Measurements from ENCODE around the gene CASKIN1. TPM values are rescaled to one million over a fixed set of nuclear protein-coding genes. Genes with fewer than 3 reads are reported as not detected.

The CASKIN1 gene
- total and polyA plus RNA-seq, 4 donors, result 10.4 to 86.2 (median 56.2) TPM

DNA sequence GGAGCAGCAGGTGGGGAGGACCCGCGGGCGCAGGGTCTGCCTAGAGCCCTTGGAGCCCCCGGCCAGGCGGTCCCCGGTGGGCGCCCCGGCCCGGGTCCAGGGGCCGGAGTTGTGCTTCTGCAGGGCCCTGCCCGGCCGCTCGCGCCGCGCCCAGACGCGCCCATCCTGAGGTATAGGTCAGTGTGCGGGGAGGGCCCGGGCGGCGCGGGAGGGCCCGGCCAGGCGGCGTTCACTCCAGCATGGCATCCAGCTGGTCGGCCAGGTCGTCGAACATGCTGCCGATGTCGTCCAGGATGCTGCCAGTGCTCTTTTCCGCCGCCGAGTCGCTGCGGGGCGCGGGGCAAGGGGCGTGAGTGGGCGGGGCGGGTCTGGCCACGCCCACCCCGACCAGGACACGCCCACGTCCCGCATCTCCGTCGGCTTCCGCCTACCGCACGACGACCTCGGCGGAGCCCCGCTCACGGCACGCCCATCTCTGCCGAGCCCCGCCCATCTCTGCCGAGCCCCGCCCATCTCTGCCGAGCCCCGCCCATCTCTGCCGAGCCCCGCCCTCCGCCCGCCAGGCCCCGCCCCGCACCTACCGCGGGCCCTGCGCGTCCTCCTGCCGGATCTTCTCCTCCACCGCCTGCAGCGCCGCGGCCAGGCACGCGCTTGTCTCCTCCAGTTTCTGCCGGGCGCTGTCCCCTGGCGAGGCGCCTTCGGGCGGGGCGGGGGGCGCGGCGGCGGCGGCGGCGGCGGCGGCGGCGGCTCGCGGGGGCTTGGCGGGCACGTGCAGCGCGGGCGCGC is 17.9 kb downstream of the CASKIN1 start:
- DNase-seq (ENCODE audit: low read depth in 4 of 6, low spot score in 6 of 6), result peak in 2 of 6 donors; percentile 59 to 70
- no peaks in the 10 kb centered on the region for H3K9me3 ChIP-seq (ENCODE audit: control insufficient read depth, insufficient read depth, low read length)
- no peaks in the 10 kb centered on the region for H3K27me3 ChIP-seq (ENCODE audit: control insufficient read depth, insufficient read depth, low read length)
- H3K27ac ChIP-seq (ENCODE audit: low read depth, low read length), result no peak overlapping the region
- no peaks in the 10 kb centered on the region for H3K4me1 ChIP-seq (ENCODE audit: control insufficient read depth, insufficient read depth, low read length)
- WGBS (ENCODE audit: insufficient coverage), result 19% methylated on average over 104 of the region's 106 CpGs
- no peak overlapping the region for H3K4me3 ChIP-seq (ENCODE audit: low read depth, low read length)
- peaks cover 94% of the 10 kb centered on the region for H3K36me3 ChIP-seq (ENCODE audit: control insufficient read depth, insufficient read depth, low read length)

DNA sequence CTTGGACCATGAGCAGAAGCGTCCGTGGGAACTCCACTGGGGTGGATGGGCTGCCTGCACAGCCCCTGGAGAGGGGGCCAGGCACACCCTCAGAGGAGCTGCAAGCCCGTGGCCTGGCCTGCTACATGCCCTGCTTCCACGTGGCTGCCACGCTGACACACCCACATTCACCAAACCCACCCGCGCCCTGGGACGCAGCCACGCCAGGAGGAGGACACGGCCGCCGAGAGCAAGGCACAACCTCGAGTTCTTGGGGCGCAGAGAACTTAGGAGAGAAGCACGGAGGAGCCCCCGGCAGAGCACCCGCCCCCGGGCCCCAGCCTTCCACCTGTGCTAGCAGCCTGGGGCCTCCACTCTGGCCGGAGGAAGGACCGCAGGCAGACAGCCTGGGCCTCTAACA is 18.8 kb downstream of the CASKIN1 start:
- H3K9me3 ChIP-seq (ENCODE audit: control insufficient read depth, insufficient read depth, low read length), result no peaks in the 10 kb centered on the region
- DNase-seq (ENCODE audit: low read depth in 4 of 6, low spot score in 6 of 6), result no peak
- no peak overlapping the region for H3K27ac ChIP-seq (ENCODE audit: low read depth, low read length)
- no peaks in the 10 kb centered on the region for H3K27me3 ChIP-seq (ENCODE audit: control insufficient read depth, insufficient read depth, low read length)
- H3K4me3 ChIP-seq (ENCODE audit: low read depth, low read length), result no peak overlapping the region
- no peaks in the 10 kb centered on the region for H3K4me1 ChIP-seq (ENCODE audit: control insufficient read depth, insufficient read depth, low read length)
- WGBS (ENCODE audit: insufficient coverage), result 95% methylated on average over 18 of the region's 20 CpGs
- peaks cover 94% of the 10 kb centered on the region for H3K36me3 ChIP-seq (ENCODE audit: control insufficient read depth, insufficient read depth, low read length)

DNA sequence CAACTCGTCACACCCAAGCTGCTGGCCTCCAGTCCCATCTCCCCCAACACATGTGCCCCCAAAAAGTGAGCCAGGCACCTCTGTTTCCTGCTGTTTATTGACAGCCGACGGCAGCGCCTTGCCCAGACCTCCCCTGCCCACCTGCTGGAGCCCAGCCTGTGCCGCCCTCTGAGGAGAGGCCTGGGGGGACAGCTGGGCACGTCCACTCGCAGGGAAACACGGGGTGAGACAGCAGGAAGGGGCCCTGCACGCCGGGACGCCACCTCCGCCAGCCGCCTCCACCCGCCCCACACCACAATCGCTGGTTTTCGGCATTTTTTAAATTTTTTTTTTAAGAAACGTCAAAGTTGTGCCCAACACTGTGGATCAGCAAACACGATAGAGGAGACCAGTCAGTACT is 19.3 kb downstream of the CASKIN1 start:
- Histone ChIP-seq H3K4me3 (ENCODE audit: low read depth, low read length) (no peak overlapping the region), H3K4me1 (ENCODE audit: control insufficient read depth, insufficient read depth, low read length) (no peaks in the 10 kb centered on the region), H3K27me3 (ENCODE audit: control insufficient read depth, insufficient read depth, low read length) (no peaks in the 10 kb centered on the region), H3K36me3 (ENCODE audit: control insufficient read depth, insufficient read depth, low read length) (peaks cover 94% of the 10 kb centered on the region), H3K27ac (ENCODE audit: low read depth, low read length) (no peak overlapping the region), H3K9me3 (ENCODE audit: control insufficient read depth, insufficient read depth, low read length) (no peaks in the 10 kb centered on the region)
- no peak for DNase-seq (ENCODE audit: low read depth in 4 of 6, low spot score in 6 of 6)
- WGBS (ENCODE audit: insufficient coverage), result 85% methylated on average over 13 of the region's 18 CpGs

DNA sequence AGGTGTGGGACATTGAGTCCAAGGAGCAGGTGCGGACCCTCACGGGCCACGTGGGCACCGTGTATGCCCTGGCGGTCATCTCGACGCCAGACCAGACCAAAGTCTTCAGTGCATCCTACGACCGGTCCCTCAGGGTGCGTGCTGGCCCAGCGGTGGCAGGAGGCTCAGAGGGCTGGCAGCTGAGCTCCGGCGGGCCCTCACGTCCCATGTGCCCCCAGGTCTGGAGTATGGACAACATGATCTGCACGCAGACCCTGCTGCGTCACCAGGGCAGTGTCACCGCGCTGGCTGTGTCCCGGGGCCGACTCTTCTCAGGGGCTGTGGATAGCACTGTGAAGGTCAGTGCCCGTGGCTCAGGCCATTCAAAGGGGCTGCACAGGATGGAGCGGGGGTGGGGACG is 20.4 kb downstream of the CASKIN1 start:
- no peak for DNase-seq (ENCODE audit: low read depth in 4 of 6, low spot score in 6 of 6)
- Histone ChIP-seq H3K27me3 (ENCODE audit: control insufficient read depth, insufficient read depth, low read length) (no peaks in the 10 kb centered on the region), H3K9me3 (ENCODE audit: control insufficient read depth, insufficient read depth, low read length) (no peaks in the 10 kb centered on the region), H3K36me3 (ENCODE audit: control insufficient read depth, insufficient read depth, low read length) (peaks cover 94% of the 10 kb centered on the region), H3K27ac (ENCODE audit: low read depth, low read length) (no peak overlapping the region), H3K4me1 (ENCODE audit: control insufficient read depth, insufficient read depth, low read length) (no peaks in the 10 kb centered on the region), H3K4me3 (ENCODE audit: low read depth, low read length) (no peak overlapping the region)
- 91% methylated on average over 23 of the region's 23 CpGs for WGBS (ENCODE audit: insufficient coverage)

DNA sequence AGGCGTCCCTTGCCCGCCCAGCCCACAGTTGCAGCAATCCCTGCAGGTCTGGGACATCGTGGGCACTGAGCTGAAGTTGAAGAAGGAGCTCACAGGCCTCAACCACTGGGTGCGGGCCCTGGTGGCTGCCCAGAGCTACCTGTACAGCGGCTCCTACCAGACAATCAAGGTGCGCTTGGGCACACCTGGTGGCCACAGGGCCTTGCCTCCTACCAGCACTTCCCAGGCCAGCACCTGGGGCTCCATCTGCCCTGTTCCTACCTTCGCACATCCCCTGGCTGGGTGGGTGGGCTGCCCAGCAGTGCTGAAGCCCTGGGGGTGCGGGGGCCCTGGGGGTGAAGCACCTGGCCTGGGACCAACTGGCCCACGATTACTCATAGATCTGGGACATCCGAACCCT is 21.0 kb downstream of the CASKIN1 start:
- Histone ChIP-seq H3K9me3 (ENCODE audit: control insufficient read depth, insufficient read depth, low read length) (no peaks in the 10 kb centered on the region), H3K27me3 (ENCODE audit: control insufficient read depth, insufficient read depth, low read length) (no peaks in the 10 kb centered on the region), H3K27ac (ENCODE audit: low read depth, low read length) (no peak overlapping the region), H3K36me3 (ENCODE audit: control insufficient read depth, insufficient read depth, low read length) (peaks cover 94% of the 10 kb centered on the region), H3K4me1 (ENCODE audit: control insufficient read depth, insufficient read depth, low read length) (no peaks in the 10 kb centered on the region), H3K4me3 (ENCODE audit: low read depth, low read length) (no peak overlapping the region)
- 97% methylated on average over 10 of the region's 10 CpGs for WGBS (ENCODE audit: insufficient coverage)
- DNase-seq (ENCODE audit: low read depth in 4 of 6, low spot score in 6 of 6), result no peak

DNA sequence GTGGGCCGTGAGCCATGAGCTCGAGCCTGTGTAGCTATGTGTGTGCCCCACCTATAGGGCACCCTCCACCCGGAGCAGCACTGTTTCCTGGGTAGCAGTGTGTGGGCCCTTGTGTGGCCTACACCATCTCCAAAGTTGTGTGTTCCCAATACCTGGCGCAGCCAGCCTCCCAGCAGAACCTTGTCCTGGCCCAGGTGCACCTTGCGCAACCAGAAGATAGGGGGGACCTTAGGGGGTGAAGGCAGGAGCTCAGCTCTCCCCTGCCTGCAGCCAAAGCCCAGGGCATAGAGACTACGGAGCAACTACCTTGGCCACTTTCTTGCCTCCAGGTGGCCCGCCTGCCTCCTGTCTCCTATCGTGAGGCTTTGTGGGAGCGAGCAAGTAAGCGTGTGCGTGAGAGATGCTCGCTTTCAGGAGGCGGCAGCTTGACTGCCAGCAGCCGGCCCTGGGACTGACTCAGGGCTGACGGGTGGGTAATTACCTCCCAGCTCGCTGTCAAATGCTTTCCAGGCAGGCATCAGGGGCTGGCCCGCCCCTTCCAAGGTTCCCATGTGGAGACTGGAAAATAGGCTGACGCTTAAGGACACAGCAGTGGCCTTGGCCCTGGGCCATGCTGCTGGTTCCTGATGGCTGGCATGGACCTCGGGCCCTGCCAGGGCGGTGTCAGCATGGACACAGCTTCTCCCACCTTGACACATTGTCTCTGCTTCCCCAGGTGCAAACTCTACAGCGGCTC is 21.8 kb downstream of the CASKIN1 start:
- peaks cover 4% of the 10 kb centered on the region for H3K4me1 ChIP-seq (ENCODE audit: control insufficient read depth, insufficient read depth, low read length)
- H3K4me3 ChIP-seq (ENCODE audit: low read depth, low read length), result no peak overlapping the region
- no peaks in the 10 kb centered on the region for H3K9me3 ChIP-seq (ENCODE audit: control insufficient read depth, insufficient read depth, low read length)
- H3K27ac ChIP-seq (ENCODE audit: low read depth, low read length), result no peak overlapping the region
- 78% methylated on average over 21 of the region's 21 CpGs for WGBS (ENCODE audit: insufficient coverage)
- peaks cover 94% of the 10 kb centered on the region for H3K36me3 ChIP-seq (ENCODE audit: control insufficient read depth, insufficient read depth, low read length)
- no peaks in the 10 kb centered on the region for H3K27me3 ChIP-seq (ENCODE audit: control insufficient read depth, insufficient read depth, low read length)
- no peak for DNase-seq (ENCODE audit: low read depth in 4 of 6, low spot score in 6 of 6)

DNA sequence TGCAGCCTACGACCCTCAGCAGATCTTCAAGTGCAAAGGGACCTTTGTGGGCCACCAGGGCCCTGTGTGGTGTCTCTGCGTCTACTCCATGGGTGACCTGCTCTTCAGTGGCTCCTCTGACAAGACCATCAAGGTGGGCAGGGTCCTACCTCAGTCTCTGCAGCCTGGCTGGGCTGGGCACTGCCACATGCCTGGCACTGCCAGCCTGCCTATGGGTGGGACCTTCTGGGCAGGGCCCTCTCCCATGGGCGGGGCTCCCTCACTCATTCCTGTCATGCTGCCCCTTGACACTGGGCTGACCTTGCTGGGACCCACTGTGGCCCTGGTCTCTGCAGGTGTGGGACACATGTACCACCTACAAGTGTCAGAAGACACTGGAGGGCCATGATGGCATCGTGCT is 22.5 kb downstream of the CASKIN1 start:
- WGBS (ENCODE audit: insufficient coverage), result 96% methylated on average over 4 of the region's 4 CpGs
- Histone ChIP-seq H3K27me3 (ENCODE audit: control insufficient read depth, insufficient read depth, low read length) (no peaks in the 10 kb centered on the region), H3K27ac (ENCODE audit: low read depth, low read length) (no peak overlapping the region), H3K4me3 (ENCODE audit: low read depth, low read length) (no peak overlapping the region), H3K36me3 (ENCODE audit: control insufficient read depth, insufficient read depth, low read length) (peaks cover 96% of the 10 kb centered on the region), H3K9me3 (ENCODE audit: control insufficient read depth, insufficient read depth, low read length) (no peaks in the 10 kb centered on the region), H3K4me1 (ENCODE audit: control insufficient read depth, insufficient read depth, low read length) (peaks cover 8% of the 10 kb centered on the region)
- DNase-seq (ENCODE audit: low read depth in 4 of 6, low spot score in 6 of 6), result no peak

DNA sequence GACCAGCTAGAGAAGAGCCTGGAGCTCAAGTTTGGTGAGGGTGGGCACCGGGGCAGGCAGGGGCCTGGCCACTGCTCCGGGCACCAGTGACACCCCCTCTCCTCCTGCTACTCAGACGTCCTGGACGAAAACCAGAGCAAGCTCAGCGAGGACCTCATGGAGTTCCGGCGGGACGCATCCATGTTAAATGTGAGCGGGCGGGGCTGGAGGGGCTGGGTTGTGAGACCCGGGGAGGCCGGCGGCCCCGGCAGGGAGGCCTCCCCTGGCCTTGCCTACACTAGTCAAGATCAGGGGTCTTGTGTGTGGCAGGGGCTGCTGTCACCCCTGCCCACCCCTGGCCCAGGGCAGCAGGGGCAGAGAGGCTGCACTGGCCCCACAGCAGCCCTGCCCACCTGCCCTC is 23.0 kb downstream of the CASKIN1 start:
- no peak overlapping the region for H3K27ac ChIP-seq (ENCODE audit: low read depth, low read length)
- 88% methylated on average over 10 of the region's 14 CpGs for WGBS (ENCODE audit: insufficient coverage)

DNA sequence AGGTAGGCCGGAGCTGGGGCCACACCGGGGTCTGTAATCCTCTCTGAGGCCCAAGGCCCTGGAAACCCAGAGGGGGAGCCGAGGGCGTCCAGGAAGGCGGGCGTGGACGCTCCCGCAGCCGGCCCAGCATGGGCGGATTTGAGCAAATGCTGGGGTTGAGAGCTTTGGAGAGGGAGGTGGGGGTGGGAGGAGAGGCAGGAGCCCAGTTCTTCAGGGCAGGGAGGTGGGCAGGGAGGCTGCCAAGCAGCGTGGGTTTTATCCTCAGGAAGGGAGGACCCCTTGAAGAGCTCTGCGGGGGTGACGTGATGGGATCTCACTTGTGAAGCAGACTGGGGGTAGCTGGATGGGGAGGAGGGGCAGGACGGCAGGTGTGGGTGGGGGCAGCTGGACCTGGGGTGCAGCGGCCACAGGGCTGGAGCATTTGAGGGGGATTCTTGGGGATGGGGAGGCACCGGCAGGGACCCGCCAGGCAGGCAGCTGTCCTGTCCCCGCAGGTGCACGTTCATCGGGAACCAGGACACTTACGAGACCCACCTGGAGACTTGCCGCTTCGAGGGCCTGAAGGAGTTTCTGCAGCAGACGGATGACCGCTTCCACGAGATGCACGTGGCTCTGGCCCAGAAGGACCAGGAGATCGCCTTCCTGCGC is 23.6 kb downstream of the CASKIN1 start:
- Histone ChIP-seq H3K4me3 (ENCODE audit: low read depth, low read length) (no peak overlapping the region), H3K27me3 (ENCODE audit: control insufficient read depth, insufficient read depth, low read length) (no peaks in the 10 kb centered on the region), H3K27ac (ENCODE audit: low read depth, low read length) (no peak overlapping the region), H3K9me3 (ENCODE audit: control insufficient read depth, insufficient read depth, low read length) (no peaks in the 10 kb centered on the region), H3K4me1 (ENCODE audit: control insufficient read depth, insufficient read depth, low read length) (peaks cover 8% of the 10 kb centered on the region), H3K36me3 (ENCODE audit: control insufficient read depth, insufficient read depth, low read length) (peaks cover 100% of the 10 kb centered on the region)
- DNase-seq (ENCODE audit: low read depth in 4 of 6, low spot score in 6 of 6), result no peak
- 94% methylated on average over 27 of the region's 29 CpGs for WGBS (ENCODE audit: insufficient coverage)

More for the DNA sequence above, 23.0 kb downstream of the CASKIN1 start:
- H3K27me3 ChIP-seq (ENCODE audit: control insufficient read depth, insufficient read depth, low read length), result no peaks in the 10 kb centered on the region
- no peak for DNase-seq (ENCODE audit: low read depth in 4 of 6, low spot score in 6 of 6)
- H3K4me3 ChIP-seq (ENCODE audit: low read depth, low read length), result no peak overlapping the region
- peaks cover 8% of the 10 kb centered on the region for H3K4me1 ChIP-seq (ENCODE audit: control insufficient read depth, insufficient read depth, low read length)
- peaks cover 100% of the 10 kb centered on the region for H3K36me3 ChIP-seq (ENCODE audit: control insufficient read depth, insufficient read depth, low read length)
- no peaks in the 10 kb centered on the region for H3K9me3 ChIP-seq (ENCODE audit: control insufficient read depth, insufficient read depth, low read length)

All from spinal cord (tissue), 10 donors.